Measurements from ENCODE around the gene ATP1A3.

Gene ATP1A3

GRCh38 chr19:41932259-41932719 is 61.7 kb downstream of the ATP1A3 start:
- DNase-seq (ENCODE audit: low read depth, low spot score), result no peak
- H3K27ac ChIP-seq, result no peak overlapping the region

GRCh38 chr19:41930926-41931592 is 63.0 kb downstream of the ATP1A3 start:
- no peak overlapping the region for H3K27ac ChIP-seq
- no peak for DNase-seq (ENCODE audit: low read depth, low spot score)

- no peak for DNase-seq (ENCODE audit: low read depth, low spot score)
These were observed 63.7 kb downstream of the ATP1A3 start for GRCh38 chr19:41930322-41930722.

GRCh38 chr19:41929536-41930071 is 64.4 kb downstream of the ATP1A3 start:
- DNase-seq (ENCODE audit: low read depth, low spot score), result no peak

More at GRCh38 chr19:41930322-41930722, 63.7 kb downstream of the ATP1A3 start:
- no peak overlapping the region for H3K27ac ChIP-seq

GRCh38 chr19:41928754-41929535 is 65.1 kb downstream of the ATP1A3 start:
- DNase-seq (ENCODE audit: low read depth, low spot score), result no peak
- H3K27ac ChIP-seq, result no peak overlapping the region

More at GRCh38 chr19:41929536-41930071, 64.4 kb downstream of the ATP1A3 start:
- no peak overlapping the region for H3K27ac ChIP-seq

- H3K27ac ChIP-seq, result no peak within 1 kb of the TSS
- DNase-seq (ENCODE audit: low read depth, low spot score), result no peak
These were observed 65.8 kb downstream of the ATP1A3 start, which contains the start of gene ERFL for GRCh38 chr19:41928221-41928683. Gene ERFL, minus strand, starts transcription at chr19:41928449. Its CDS starts 15,530 bp downstream, at chr19:41912919.

GRCh38 chr19:41927497-41928192 is 66.4 kb downstream of the ATP1A3 start:
- no peak for DNase-seq (ENCODE audit: low read depth, low spot score)
- H3K27ac ChIP-seq, result no peak overlapping the region

- no peak for DNase-seq (ENCODE audit: low read depth, low spot score)
- no peak overlapping the region for H3K27ac ChIP-seq
These were observed 67.1 kb downstream of the ATP1A3 start for GRCh38 chr19:41926763-41927496.

- H3K27ac ChIP-seq, result no peak overlapping the region
- no peak for DNase-seq (ENCODE audit: low read depth, low spot score)
These were observed 67.8 kb downstream of the ATP1A3 start for GRCh38 chr19:41926028-41926762.

GRCh38 chr19:41925208-41926003 is 68.6 kb downstream of the ATP1A3 start:
- no peak for DNase-seq (ENCODE audit: low read depth, low spot score)
- H3K27ac ChIP-seq, result no peak overlapping the region

GRCh38 chr19:41924151-41925145 is 69.6 kb downstream of the ATP1A3 start:
- H3K27ac ChIP-seq, result no peak overlapping the region
- no peak for DNase-seq (ENCODE audit: low read depth, low spot score)

GRCh38 chr19:41923045-41923788 is 70.8 kb downstream of the ATP1A3 start:
- H3K27ac ChIP-seq, result no peak overlapping the region
- no peak for DNase-seq (ENCODE audit: low read depth, low spot score)

GRCh38 chr19:41922585-41922984 is 71.4 kb downstream of the ATP1A3 start:
- no peak for DNase-seq (ENCODE audit: low read depth, low spot score)
- H3K27ac ChIP-seq, result no peak overlapping the region

GRCh38 chr19:41921577-41922576 is 72.2 kb downstream of the ATP1A3 start:
- H3K27ac ChIP-seq, result no peak overlapping the region
- DNase-seq (ENCODE audit: low read depth, low spot score), result no peak

GRCh38 chr19:41920882-41921576 is 73.0 kb downstream of the ATP1A3 start:
- DNase-seq (ENCODE audit: low read depth, low spot score), result no peak
- H3K27ac ChIP-seq, result no peak overlapping the region
